SK-N-SH (cell line): Measurements from ENCODE around the gene LRSAM1. TPM values are rescaled to one million over a fixed set of nuclear protein-coding genes. Genes with fewer than 3 reads are reported as not detected.

Source experiments
- CTCF ChIA-PET: fragments of 300-600, 350-600 bp; formaldehyde crosslinking; extraction: SDS; loops from one replicate; lab custom pipeline; 2021; lab: Yijun Ruan, JAX
- POLR2A ChIA-PET: fragments of 350-600 bp; sonication (Branson Sonifier 250); formaldehyde crosslinking; extraction: SDS; loops from one replicate; lab custom pipeline; 2020; ENCODE audit warnings: antibody characterized with exemption, inconsistent platforms; lab: Yijun Ruan, JAX
- DNase-seq: peaks from one replicate; pipeline ENCODE4 v3.0.0; 2012
- H2AFZ ChIP-seq: fragments of 200-600 bp; sonication (generic); 2 replicates; pipeline ENCODE4 v1.8.1; 2016; ENCODE audit warnings: antibody characterized with exemption, mild to moderate bottlenecking, low read depth
- H3F3A ChIP-seq: fragments of 200-600 bp; sonication (generic); replicated peaks from 2 replicates; pipeline ENCODE3; 2016; ENCODE audit warnings: antibody characterized with exemption, mild to moderate bottlenecking; ENCODE audit not compliant: insufficient read depth
- H3K27ac ChIP-seq, 2 experiments: fragments of 200-500 bp in 1 of 2; fragments of 200-600 bp in 1 of 2; sonication (Bioruptor generic) in 1 of 2; sonication (generic), shearing (Covaris generic) in 1 of 2; 2 replicates each; pipeline versions ENCODE4 v1.5.1 to v1.6.1; 2014 to 2016; ENCODE audit warnings: low read depth in 2 of 2, inconsistent platforms in 1 of 2, low read length in 1 of 2, mild to moderate bottlenecking in 1 of 2, mixed read lengths in 1 of 2
- H3K27me3 ChIP-seq: fragments of 200-600 bp; sonication (generic), shearing (Covaris generic); 2 replicates; pipeline ENCODE4 v1.6.1; 2016; ENCODE audit warnings: mixed run types; ENCODE audit not compliant: insufficient read depth
- H3K36me3 ChIP-seq, 2 experiments: fragments of 200-500 bp in 1 of 2; fragments of 200-600 bp in 1 of 2; sonication (Bioruptor generic) in 1 of 2; sonication (generic) in 1 of 2; replicated peaks in 1 of 2; 2 replicates each; pipeline versions ENCODE3 to v1.5.1; 2014 to 2016; ENCODE audit warnings: low read length in 1 of 2, mild to moderate bottlenecking in 1 of 2; ENCODE audit not compliant: insufficient read depth in 2 of 2, control insufficient read depth in 1 of 2
- H3K4me1 ChIP-seq, 2 experiments: fragments of 200-500 bp in 1 of 2; fragments of 200-600 bp in 1 of 2; sonication (Bioruptor generic) in 1 of 2; sonication (generic), shearing (Covaris generic) in 1 of 2; 2 replicates each; pipeline versions ENCODE4 v1.5.1 to v1.6.1; 2014 to 2016; ENCODE audit warnings: low read depth in 1 of 2, low read length in 1 of 2, mixed run types in 1 of 2; ENCODE audit not compliant: insufficient read depth in 2 of 2, control insufficient read depth in 1 of 2
- H3K4me2 ChIP-seq: fragments of 200-600 bp; sonication (generic), shearing (Covaris generic); 2 replicates; pipeline ENCODE4 v1.6.1; 2017; ENCODE audit warnings: mixed run types
- H3K4me3 ChIP-seq, 2 experiments: fragments of 200-500 bp in 1 of 2; fragments of 200-600 bp in 1 of 2; sonication (Bioruptor generic) in 1 of 2; sonication (generic), shearing (Covaris generic) in 1 of 2; 2 replicates each; pipeline versions ENCODE4 v1.5.1 to v1.8.1; 2014 to 2016; ENCODE audit warnings: low read depth in 2 of 2, inconsistent platforms in 1 of 2, low read length in 1 of 2, mild to moderate bottlenecking in 1 of 2, mixed read lengths in 1 of 2, moderate library complexity in 1 of 2
- H3K79me2 ChIP-seq: fragments of 200-600 bp; sonication (generic); 2 replicates; pipeline ENCODE4 v1.8.1; 2017; ENCODE audit warnings: mild to moderate bottlenecking; ENCODE audit not compliant: insufficient read depth
- H3K9ac ChIP-seq: fragments of 200-600 bp; sonication (generic); 2 replicates; pipeline ENCODE4 v1.6.1; 2017; ENCODE audit warnings: mixed run types
- H3K9me2 ChIP-seq: fragments of 200-600 bp; sonication (generic); 2 replicates; pipeline ENCODE4 v1.6.1; 2017; ENCODE audit warnings: mixed run types
- H3K9me3 ChIP-seq: fragments of 200-600 bp; sonication (generic); 2 replicates; pipeline ENCODE4 v1.6.1; 2017; ENCODE audit warnings: mixed run types, mild to moderate bottlenecking, moderate library complexity
- H4K20me1 ChIP-seq: fragments of 200-600 bp; sonication (generic); 2 replicates; pipeline ENCODE4 v1.6.1; 2017; ENCODE audit warnings: mild to moderate bottlenecking, mixed run types; ENCODE audit not compliant: insufficient read depth
- CTCF ChIP-seq: fragments of 200-600 bp; sonication (generic); IDR thresholded peaks from 2 replicates; pipeline ENCODE4 v1.6.1; 2017; ENCODE audit warnings: antibody characterized with exemption, mild to moderate bottlenecking, moderate library complexity
- ELF1 ChIP-seq: IDR thresholded peaks from 2 replicates; pipeline ENCODE4 v1.4.0; 2012
- EZH2phosphoT487 ChIP-seq: fragments of 200-600 bp; sonication (generic); IDR thresholded peaks from 2 replicates; pipeline ENCODE4 v1.6.1; 2017; ENCODE audit warnings: low read depth, mixed run types, mild to moderate bottlenecking, antibody characterized with exemption, moderate library complexity, borderline replicate concordance
- FOXM1 ChIP-seq: IDR thresholded peaks from 2 replicates; pipeline ENCODE4 v1.4.0; 2012; ENCODE audit warnings: low read depth, mild to moderate bottlenecking
- GABPA ChIP-seq: IDR thresholded peaks from 2 replicates; pipeline ENCODE4 v1.4.0; 2012; ENCODE audit warnings: low read depth, mild to moderate bottlenecking
- GATA2 ChIP-seq: sonication (generic); formaldehyde crosslinking; IDR thresholded peaks from 2 replicates; pipeline ENCODE4 v1.5.0; 2020; ENCODE audit warnings: mild to moderate bottlenecking, missing genetic modification reagents
- IRF3 ChIP-seq: fragments of 150-350 bp; IDR thresholded peaks from 2 replicates; pipeline ENCODE4 v1.6.1; 2016; ENCODE audit warnings: mild to moderate bottlenecking, low read depth, low read length
- JUND ChIP-seq: IDR thresholded peaks from 2 replicates; pipeline ENCODE4 v1.4.0; 2012
- MAX ChIP-seq: IDR thresholded peaks from 2 replicates; pipeline ENCODE4 v1.4.0; 2012; ENCODE audit warnings: low read depth
- NRF1 ChIP-seq: IDR thresholded peaks from 2 replicates; pipeline ENCODE4 v1.6.1; 2012; ENCODE audit warnings: low read depth, mild to moderate bottlenecking, low read length
- RAD21 ChIP-seq: IDR thresholded peaks from 2 replicates; pipeline ENCODE4 v1.6.1; 2012; ENCODE audit warnings: mild to moderate bottlenecking, low read length
- REST ChIP-seq: IDR thresholded peaks from 2 replicates; pipeline ENCODE4 v1.6.1; 2012; ENCODE audit warnings: mild to moderate bottlenecking, low read depth, low read length, moderate library complexity
- ZBTB33 ChIP-seq: IDR thresholded peaks from 2 replicates; pipeline ENCODE4 v1.4.0; 2012; ENCODE audit warnings: low read depth, borderline replicate concordance
- WGBS: methylation state at CpG from one replicate; pipeline ENCODE4 v1.1.6; 2017; ENCODE audit warnings: low lambda C conversion rate; 5-methylcytosine and 5-hydroxymethylcytosine counted together
- polyA plus RNA-seq, 3 experiments: library from polyadenylated mRNA; depleted of rRNA; stranded (reverse); fragments of >200 nt; gene quantifications; 2 replicates each; pipeline ENCODE4 v1.2.3, GENCODE V29; 2012

LRSAM1 gene
- polyA plus RNA-seq, 1 of the 3 experiments (the other 2 are of a cell fraction), result 8.0 TPM

GRCh38 chr9:127403507-127404192 is 47.7 kb upstream of the LRSAM1 start:
- Histone ChIP-seq H3K9ac (no peak overlapping the region), H3K27ac (no peak overlapping the region), H3K4me3 (no peak overlapping the region), H3K4me2 (no peak overlapping the region), H3F3A (no peaks in the 10 kb centered on the region), H3K9me2 (no peaks in the 10 kb centered on the region), H2AFZ (no peak overlapping the region), H3K9me3 (no peaks in the 10 kb centered on the region), H3K4me1 (peaks cover 3 to 12% of the 10 kb centered on the region in 2 experiments; a peak in 1 of 4 replicates), H4K20me1 (peaks cover 1% of the 10 kb centered on the region; the same call in 1 of the 2 replicates), H3K36me3 (peaks cover 0 to 22% of the 10 kb centered on the region in 2 experiments), H3K79me2 (peaks cover 7% of the 10 kb centered on the region), H3K27me3 (no peaks in the 10 kb centered on the region)
- ChIA-PET POLR2A (no interaction called here), CTCF (interaction anchor here (0.6 to 1.9 kb wide), 3 partner anchors 15 to 189 kb away, joined by 3 to 4 read pairs (median 4); no protein-coding TSS in a partner anchor)
- 96% methylated on average over 10 of the region's 22 CpGs for WGBS
- DNase-seq, result no peak
- no peak for TF ChIP-seq GABPA

- H3K9ac ChIP-seq, result no peak overlapping the region
- no peak overlapping the region for H2AFZ ChIP-seq
- H3K79me2 ChIP-seq, result no peaks in the 10 kb centered on the region
- peaks cover 0 to 22% of the 10 kb centered on the region in 2 experiments for H3K36me3 ChIP-seq
- no peak overlapping the region for H3K4me2 ChIP-seq
- H3F3A ChIP-seq, result no peaks in the 10 kb centered on the region
- peaks cover 0 to 7% of the 10 kb centered on the region in 2 experiments; a peak in 1 of 4 replicates for H3K4me1 ChIP-seq
- 80% methylated on average over 3 of the region's 23 CpGs for WGBS
- ChIA-PET CTCF (interaction anchor here (1.9 kb wide), 1 partner anchor 14 kb away, joined by 4 read pairs; no protein-coding TSS in a partner anchor), POLR2A (no interaction called here)
- no peak overlapping the region for H3K4me3 ChIP-seq
- H4K20me1 ChIP-seq, result no peaks in the 10 kb centered on the region
- no peak for DNase-seq
- no peaks in the 10 kb centered on the region for H3K9me3 ChIP-seq
- TF ChIP-seq REST, result no peak
- no peak for TF ChIP-seq MAX
- TF ChIP-seq NRF1, result no peak
- TF ChIP-seq ZBTB33, result no peak
- no peak for TF ChIP-seq ELF1
- no peak for TF ChIP-seq CTCF
- no peak for TF ChIP-seq FOXM1
- TF ChIP-seq IRF3, result no peak
- no peak for TF ChIP-seq EZH2phosphoT487
- no peak for TF ChIP-seq RAD21
- no peak for TF ChIP-seq JUND
- no peak for TF ChIP-seq GATA2 (CRISPR knock-in tag)
- no peaks in the 10 kb centered on the region for H3K27me3 ChIP-seq
- no peaks in the 10 kb centered on the region for H3K9me2 ChIP-seq
- H3K27ac ChIP-seq, result no peak overlapping the region
Measured at GRCh38 chr9:127404631-127405030, 46.7 kb upstream of the LRSAM1 start.
